ENCODE measurements around the gene PLEKHA8.

PLEKHA8 gene

GRCh38 chr7:30172451-30172850 is 144.2 kb downstream of the PLEKHA8 start:
- no peak for DNase-seq

- DNase-seq: no peak
These were observed 145.1 kb downstream of the PLEKHA8 start for GRCh38 chr7:30173058-30173897.

- DNase-seq: no peak
These were observed 147.0 kb downstream of the PLEKHA8 start for GRCh38 chr7:30175180-30175579.

GRCh38 chr7:30175636-30176147 is 147.5 kb downstream of the PLEKHA8 start:
- DNase-seq: no peak

GRCh38 chr7:30176463-30177109 is 148.4 kb downstream of the PLEKHA8 start:
- DNase-seq: no peak

GRCh38 chr7:30177186-30177585 is 149.0 kb downstream of the PLEKHA8 start:
- DNase-seq: no peak

GRCh38 chr7:30177965-30178364 is 149.8 kb downstream of the PLEKHA8 start:
- DNase-seq: no peak

- no peak for DNase-seq
These were observed 150.7 kb downstream of the PLEKHA8 start for GRCh38 chr7:30178748-30179436.
